SK-N-MC (cell line): ENCODE measurements around the gene SSTR3.

Source experiments
- DNase-seq: peaks from one replicate; pipeline ENCODE4 v3.0.0-alpha.2; 2011; ENCODE audit warnings: low read depth, low spot score
- H3K27ac ChIP-seq: fragments of 200-600 bp; sonication (generic); 2 replicates; pipeline ENCODE4 v1.5.1; 2016; ENCODE audit warnings: mixed run types
- H3K36me3 ChIP-seq: fragments of 200-600 bp; sonication (generic); 2 replicates; pipeline ENCODE4 v1.6.1; 2017; ENCODE audit warnings: antibody characterized with exemption, low read length, mixed read lengths; ENCODE audit not compliant: insufficient read depth
- H3K4me3 ChIP-seq: fragments of 200-600 bp; sonication (generic); 2 replicates; pipeline ENCODE4 v1.5.1; 2016
- H3K9ac ChIP-seq: fragments of 200-600 bp; sonication (generic); 2 replicates; pipeline ENCODE4 v1.8.0; 2017; ENCODE audit warnings: mixed run types, mixed read lengths; ENCODE audit not compliant: insufficient read length
- H3K9me3 ChIP-seq: fragments of 200-600 bp; sonication (generic); 2 replicates; pipeline ENCODE4 v1.6.1; 2017; ENCODE audit warnings: low read depth, mild to moderate bottlenecking, antibody characterized with exemption, low read length, moderate library complexity, mixed read lengths
- EZH2 ChIP-seq: fragments of 200-600 bp; sonication (generic); IDR thresholded peaks from one replicate; pipeline ENCODE4 v1.6.1; 2017; ENCODE audit warnings: antibody characterized with exemption
- FOXP2 ChIP-seq: optimal IDR thresholded peaks from 2 replicates; pipeline ENCODE3; 2011; ENCODE audit warnings: mild to moderate bottlenecking, moderate library complexity; ENCODE audit not compliant: insufficient read depth; ENCODE audit errors: extremely low read length, control extremely low read depth
- POLR2AphosphoS5 ChIP-seq: IDR thresholded peaks from 2 replicates; pipeline ENCODE4 v1.6.1; 2012; ENCODE audit warnings: mild to moderate bottlenecking, low read depth, low read length, borderline replicate concordance

Gene SSTR3

GRCh38 chr22:37231406-37232139, 19.3 kb upstream of the SSTR3 start:
- Histone ChIP-seq H3K36me3 (no peaks in the 10 kb centered on the region), H3K4me3 (no peak overlapping the region), H3K9me3 (no peaks in the 10 kb centered on the region), H3K27ac (no peak overlapping the region), H3K9ac (no peak overlapping the region)
- DNase-seq, result no peak
- no peak for TF ChIP-seq POLR2AphosphoS5
- no peak for TF ChIP-seq EZH2

- H3K4me3 ChIP-seq, result no peak overlapping the region
- no peak for TF ChIP-seq POLR2AphosphoS5
- no peaks in the 10 kb centered on the region for H3K36me3 ChIP-seq
- DNase-seq, result no peak
- no peak overlapping the region for H3K27ac ChIP-seq
- no peak overlapping the region for H3K9ac ChIP-seq
- H3K9me3 ChIP-seq, result no peaks in the 10 kb centered on the region
These were observed 18.6 kb upstream of the SSTR3 start for GRCh38 chr22:37230673-37231405.

- Histone ChIP-seq H3K4me3 (peak overlapping the region; percentile 52), H3K9me3 (no peaks in the 10 kb centered on the region), H3K9ac (peak overlapping the region; percentile 20), H3K27ac (no peak overlapping the region), H3K36me3 (no peaks in the 10 kb centered on the region)
- DNase-seq, result peak; percentile 14
- no peak for TF ChIP-seq EZH2
- TF ChIP-seq FOXP2, result no peak
- TF ChIP-seq POLR2AphosphoS5, result no peak
These were observed 17.8 kb upstream of the SSTR3 start for GRCh38 chr22:37229805-37230672.

GRCh38 chr22:37229012-37229804, 16.9 kb upstream of the SSTR3 start:
- Histone ChIP-seq H3K9ac (no peak overlapping the region), H3K27ac (no peak overlapping the region), H3K4me3 (no peak overlapping the region), H3K36me3 (no peaks in the 10 kb centered on the region), H3K9me3 (no peaks in the 10 kb centered on the region)
- DNase-seq, result no peak
- TF ChIP-seq POLR2AphosphoS5, result no peak

GRCh38 chr22:37228106-37229011, 16.1 kb upstream of the SSTR3 start:
- H3K4me3 ChIP-seq, result no peak overlapping the region
- no peaks in the 10 kb centered on the region for H3K9me3 ChIP-seq
- TF ChIP-seq EZH2, result no peak
- DNase-seq, result no peak
- H3K9ac ChIP-seq, result no peak overlapping the region
- no peaks in the 10 kb centered on the region for H3K36me3 ChIP-seq
- H3K27ac ChIP-seq, result no peak overlapping the region

GRCh38 chr22:37226514-37226913, 14.2 kb upstream of the SSTR3 start:
- DNase-seq, result no peak
- Histone ChIP-seq H3K36me3 (no peaks in the 10 kb centered on the region), H3K27ac (no peak overlapping the region), H3K9me3 (no peaks in the 10 kb centered on the region), H3K9ac (no peak overlapping the region), H3K4me3 (no peak overlapping the region)
- TF ChIP-seq POLR2AphosphoS5 (no peak), FOXP2 (no peak), EZH2 (no peak)

- H3K36me3 ChIP-seq, result no peaks in the 10 kb centered on the region
- no peak for DNase-seq
- no peak for TF ChIP-seq FOXP2
- no peak for TF ChIP-seq POLR2AphosphoS5
- no peak for TF ChIP-seq EZH2
- H3K9ac ChIP-seq, result no peak overlapping the region
- no peak overlapping the region for H3K4me3 ChIP-seq
- no peaks in the 10 kb centered on the region for H3K9me3 ChIP-seq
- no peak overlapping the region for H3K27ac ChIP-seq
These were observed 13.8 kb upstream of the SSTR3 start for GRCh38 chr22:37226087-37226486.
